Left lung (tissue), 10 donors: ENCODE measurements around the gene SPSB1. TPM values are rescaled to one million over a fixed set of nuclear protein-coding genes. Genes with fewer than 3 reads are reported as not detected.

ENCODE experiments used
- ATAC-seq: fragments of 200-7000 bp; cut with Tn5 transposase; one replicate; pipeline ENCODE4 v1.9.1; 2020; ENCODE audit warnings: moderate library complexity
- DNase-seq, 4 donors: peaks; one replicate each; pipeline ENCODE4 v3.0.0-alpha.2; 2013 to 2020
- H3K27ac ChIP-seq, 2 donors: fragments of 200-600 bp; sonication (generic) in 1 of 2; one replicate each; pipeline versions ENCODE4 v1.5.0 to v1.8.0; 2020 to 2021
- H3K27me3 ChIP-seq, 2 donors: fragments of 200-600 bp; sonication (generic) in 1 of 2; one replicate each; pipeline versions ENCODE4 v1.5.0 to v1.8.0; 2020 to 2021
- H3K36me3 ChIP-seq, 2 donors: fragments of 200-600 bp; sonication (generic) in 1 of 2; one replicate each; pipeline versions ENCODE4 v1.5.0 to v1.8.0; 2020 to 2021
- H3K4me1 ChIP-seq, 2 donors: fragments of 200-600 bp; one replicate each; pipeline ENCODE4 v1.8.0; 2021
- H3K4me3 ChIP-seq, 2 donors: fragments of 200-600 bp; sonication (generic) in 1 of 2; one replicate each; pipeline versions ENCODE4 v1.5.0 to v1.8.0; 2020 to 2021; ENCODE audit warnings: mild to moderate bottlenecking in 1 of 2
- H3K9me3 ChIP-seq, 2 donors: fragments of 200-600 bp; sonication (generic) in 1 of 2; one replicate each; pipeline versions ENCODE4 v1.5.0 to v1.8.0; 2020 to 2021
- intact Hi-C, 2 donors: fragments of 100-400 bp; cut with DNase I; formaldehyde crosslinking; loops; one replicate each; pipeline versions ENCODE4 v1.11.2 to v1.14.2; 2022
- polyA plus RNA-seq, 6 donors: library from polyadenylated mRNA; unstranded; fragments of 120-200 nt; gene quantifications; one replicate each; pipeline ENCODE4 v1.2.1, GENCODE V29; 2013; ENCODE audit not compliant: insufficient read length in 6 of 6
- total RNA-seq, 2 donors: library from RNA; stranded (reverse); fragmentation: NEBNext Ultra II Directional; extraction: Animal tissue kit (Norgen Biotek cat#: 25700); gene quantifications; one replicate each; pipeline ENCODE4 v1.2.1, GENCODE V29; 2021
- TF ChIP-seq, protein P1 (sequence below), 2 donors: fragments of 200-600 bp; sonication (generic) in 1 of 2; IDR thresholded peaks; one replicate each; pipeline versions ENCODE4 v1.5.0 to v1.8.0; 2021; ENCODE audit warnings: antibody characterized with exemption in 2 of 2
- donor health status: DM: no; HTN: yes; CAD: no.
- donor health status: DM: no; HTN: no; CAD: no.

SPSB1 gene
- total and polyA plus RNA-seq, 8 donors: 6.1 to 39.4 (median 7.9) TPM

DNA sequence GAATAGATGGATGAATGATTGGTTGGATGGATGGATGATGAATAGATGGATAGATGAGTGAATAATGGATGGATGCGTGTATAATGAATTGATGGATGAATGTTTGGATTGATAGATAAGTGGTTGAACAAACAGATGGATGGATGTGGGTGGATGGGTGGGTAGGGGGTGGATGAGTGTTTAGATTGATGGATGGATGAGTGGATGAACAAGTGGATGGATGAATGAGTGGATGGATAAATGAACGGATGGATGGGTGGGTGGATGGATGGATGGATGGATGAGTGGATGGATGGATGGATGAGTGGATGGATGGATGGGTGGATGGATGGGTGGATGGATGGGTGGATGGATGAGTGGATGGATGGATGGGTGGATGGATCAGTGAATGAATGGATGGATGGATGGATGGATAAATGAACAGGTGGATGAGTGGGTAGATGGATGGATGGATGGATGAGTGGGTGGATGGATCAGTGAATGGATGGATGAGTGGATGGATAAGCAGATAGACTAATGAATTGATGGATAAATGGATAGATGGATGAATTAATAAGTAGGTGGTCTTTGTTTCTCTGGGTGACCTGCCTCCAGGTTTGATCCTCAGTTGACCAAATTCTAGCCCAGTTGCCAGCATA, 64.3 kb downstream of the SPSB1 start:
- intact Hi-C loops: no loop called here
- TF ChIP-seq, protein P1, sequence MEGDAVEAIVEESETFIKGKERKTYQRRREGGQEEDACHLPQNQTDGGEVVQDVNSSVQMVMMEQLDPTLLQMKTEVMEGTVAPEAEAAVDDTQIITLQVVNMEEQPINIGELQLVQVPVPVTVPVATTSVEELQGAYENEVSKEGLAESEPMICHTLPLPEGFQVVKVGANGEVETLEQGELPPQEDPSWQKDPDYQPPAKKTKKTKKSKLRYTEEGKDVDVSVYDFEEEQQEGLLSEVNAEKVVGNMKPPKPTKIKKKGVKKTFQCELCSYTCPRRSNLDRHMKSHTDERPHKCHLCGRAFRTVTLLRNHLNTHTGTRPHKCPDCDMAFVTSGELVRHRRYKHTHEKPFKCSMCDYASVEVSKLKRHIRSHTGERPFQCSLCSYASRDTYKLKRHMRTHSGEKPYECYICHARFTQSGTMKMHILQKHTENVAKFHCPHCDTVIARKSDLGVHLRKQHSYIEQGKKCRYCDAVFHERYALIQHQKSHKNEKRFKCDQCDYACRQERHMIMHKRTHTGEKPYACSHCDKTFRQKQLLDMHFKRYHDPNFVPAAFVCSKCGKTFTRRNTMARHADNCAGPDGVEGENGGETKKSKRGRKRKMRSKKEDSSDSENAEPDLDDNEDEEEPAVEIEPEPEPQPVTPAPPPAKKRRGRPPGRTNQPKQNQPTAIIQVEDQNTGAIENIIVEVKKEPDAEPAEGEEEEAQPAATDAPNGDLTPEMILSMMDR (IDR thresholded peaks at IDR 0.05): no peak
- no peak overlapping the region for H3K27ac ChIP-seq
- no peaks in the 10 kb centered on the region for H3K9me3 ChIP-seq
- DNase-seq: no peak
- no peak overlapping the region for H3K4me3 ChIP-seq
- peaks cover 0 to 5% of the 10 kb centered on the region in 2 donors for H3K4me1 ChIP-seq
- peaks cover 0 to 39% of the 10 kb centered on the region in 2 donors for H3K36me3 ChIP-seq
- no peaks in the 10 kb centered on the region for H3K27me3 ChIP-seq
- ATAC-seq: no peak

- TF ChIP-seq, protein P1 (IDR thresholded peaks at IDR 0.05): no peak
- no peaks in the 10 kb centered on the region for H3K27me3 ChIP-seq
- DNase-seq: no peak
- intact Hi-C loops: no loop called here
- H3K9me3 ChIP-seq: no peaks in the 10 kb centered on the region
- H3K36me3 ChIP-seq: peaks cover 0 to 39% of the 10 kb centered on the region in 2 donors
- no peak for ATAC-seq
- no peak overlapping the region for H3K4me3 ChIP-seq
- H3K27ac ChIP-seq: no peak overlapping the region
- H3K4me1 ChIP-seq: peaks cover 5 to 9% of the 10 kb centered on the region in 2 donors
These were observed 65.3 kb downstream of the SPSB1 start for GRCh38 chr1:9357958-9358357.

- no peaks in the 10 kb centered on the region for H3K9me3 ChIP-seq
- no peak for DNase-seq
- TF ChIP-seq, protein P1 (IDR thresholded peaks at IDR 0.05): no peak
- H3K4me1 ChIP-seq: peaks cover 5 to 12% of the 10 kb centered on the region in 2 donors
- no peak for ATAC-seq
- no peak overlapping the region for H3K4me3 ChIP-seq
- no peak overlapping the region for H3K27ac ChIP-seq
- H3K27me3 ChIP-seq: no peaks in the 10 kb centered on the region
- H3K36me3 ChIP-seq: peaks cover 0 to 34% of the 10 kb centered on the region in 2 donors
- intact Hi-C loops: no loop called here
These were observed 67.8 kb downstream of the SPSB1 start for GRCh38 chr1:9360371-9361064.

DNA sequence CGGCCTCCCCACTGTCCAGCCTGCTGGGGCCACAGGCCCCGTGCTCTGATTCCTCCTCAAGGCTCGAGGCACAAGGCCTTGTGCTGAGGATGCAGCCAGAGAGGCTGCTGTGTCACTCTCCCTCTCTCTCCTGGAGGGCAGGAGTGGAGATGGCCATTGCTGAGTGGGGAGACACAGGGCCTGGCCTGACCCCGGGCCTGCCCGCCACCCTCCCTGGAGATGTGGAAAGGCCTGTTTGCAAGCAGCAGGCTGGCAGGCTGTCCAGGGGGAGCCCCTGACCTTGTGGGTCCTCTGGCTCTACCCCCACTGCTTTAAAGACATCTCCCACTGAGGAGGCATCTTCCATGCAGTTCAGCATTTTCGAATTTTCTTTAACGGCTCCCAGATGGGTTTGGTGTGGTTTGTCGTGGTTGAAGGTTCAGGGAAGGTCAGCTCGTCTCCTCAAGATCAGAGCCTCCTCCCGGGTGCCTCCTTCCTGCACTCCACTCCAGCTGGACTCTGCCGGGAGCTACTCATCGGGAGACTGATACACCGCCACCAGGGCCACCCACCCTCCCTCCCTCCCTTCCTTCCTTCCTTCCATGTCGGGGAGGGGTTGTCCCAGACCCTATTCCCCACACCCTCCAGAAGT, 69.1 kb downstream of the SPSB1 start:
- DNase-seq (no peak), ATAC-seq (no peak)
- Histone ChIP-seq H3K4me3 (no peak overlapping the region), H3K36me3 (peaks cover 0 to 22% of the 10 kb centered on the region in 2 donors), H3K9me3 (no peaks in the 10 kb centered on the region), H3K27me3 (no peaks in the 10 kb centered on the region), H3K27ac (no peak overlapping the region), H3K4me1 (peaks cover 5 to 12% of the 10 kb centered on the region in 2 donors)
- intact Hi-C loops: no loop called here
- TF ChIP-seq, protein P1 (IDR thresholded peaks at IDR 0.05): no peak

GRCh38 chr1:9362488-9362887, 69.8 kb downstream of the SPSB1 start:
- no peak for ATAC-seq
- H3K27ac ChIP-seq: no peak overlapping the region
- intact Hi-C loops: no loop called here

More at GRCh38 chr1:9362488-9362887, 69.8 kb downstream of the SPSB1 start:
- peaks cover 5 to 12% of the 10 kb centered on the region in 2 donors for H3K4me1 ChIP-seq
- peaks cover 0 to 24% of the 10 kb centered on the region in 2 donors for H3K36me3 ChIP-seq
- H3K27me3 ChIP-seq: no peaks in the 10 kb centered on the region
- H3K4me3 ChIP-seq: no peak overlapping the region
- TF ChIP-seq, protein P1 (IDR thresholded peaks at IDR 0.05): no peak
- no peak for DNase-seq
- no peaks in the 10 kb centered on the region for H3K9me3 ChIP-seq
